ENCODE measurements around the gene LBHD1.

Gene LBHD1

DNA sequence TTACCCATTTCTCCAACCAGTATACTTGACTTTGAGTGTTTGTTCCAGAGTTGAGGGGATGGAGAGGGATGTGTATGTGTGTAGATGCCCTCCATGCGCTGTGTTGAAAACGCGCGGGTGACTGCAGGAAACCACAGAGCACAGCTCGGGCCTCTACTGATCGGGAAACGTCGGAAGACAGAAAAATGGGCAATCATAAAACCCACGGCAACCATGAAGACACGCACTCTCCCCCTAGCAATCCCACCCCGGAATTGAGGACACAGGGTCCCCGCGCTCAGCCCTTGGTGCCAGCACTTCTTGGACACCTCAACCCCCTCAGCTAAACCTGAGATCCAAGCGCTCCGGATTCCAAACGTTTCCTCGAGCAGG is 845 bp downstream of the LBHD1 start:
- peaks cover 9% of the 10 kb centered on the region for H3K4me1 ChIP-seq (ENCODE audit: control insufficient read depth, insufficient read depth, low read length)
- H3K27me3 ChIP-seq (ENCODE audit: control insufficient read depth, insufficient read depth, low read length), result no peaks in the 10 kb centered on the region
- H3K4me3 ChIP-seq (ENCODE audit: low read depth, low read length), result peak overlapping the region; percentile 94
- peaks cover 7% of the 10 kb centered on the region for H3K36me3 ChIP-seq (ENCODE audit: control insufficient read depth, insufficient read depth, low read length)
- H3K9ac ChIP-seq (ENCODE audit: low read depth, low read length), result peak overlapping the region; percentile 94
- H3K9me3 ChIP-seq (ENCODE audit: control insufficient read depth, insufficient read depth, low read length), result no peaks in the 10 kb centered on the region

- Histone ChIP-seq H3K4me1 (ENCODE audit: control insufficient read depth, insufficient read depth, low read length) (peaks cover 11% of the 10 kb centered on the region), H3K9me3 (ENCODE audit: control insufficient read depth, insufficient read depth, low read length) (no peaks in the 10 kb centered on the region), H3K27me3 (ENCODE audit: control insufficient read depth, insufficient read depth, low read length) (no peaks in the 10 kb centered on the region), H3K4me3 (ENCODE audit: low read depth, low read length) (no peak overlapping the region), H3K9ac (ENCODE audit: low read depth, low read length) (no peak overlapping the region), H3K36me3 (ENCODE audit: control insufficient read depth, insufficient read depth, low read length) (peaks cover 9% of the 10 kb centered on the region)
Measured at GRCh38 chr11:62669420-62670161, 2.5 kb downstream of the LBHD1 start.

GRCh38 chr11:62667460-62667859 is 4.6 kb downstream of the LBHD1 start:
- Histone ChIP-seq H3K27me3 (ENCODE audit: control insufficient read depth, insufficient read depth, low read length) (no peaks in the 10 kb centered on the region), H3K9ac (ENCODE audit: low read depth, low read length) (peak overlapping the region; percentile 77), H3K9me3 (ENCODE audit: control insufficient read depth, insufficient read depth, low read length) (no peaks in the 10 kb centered on the region), H3K4me1 (ENCODE audit: control insufficient read depth, insufficient read depth, low read length) (peaks cover 9% of the 10 kb centered on the region), H3K36me3 (ENCODE audit: control insufficient read depth, insufficient read depth, low read length) (peaks cover 17% of the 10 kb centered on the region), H3K4me3 (ENCODE audit: low read depth, low read length) (peak overlapping the region; percentile 83)

GRCh38 chr11:62666259-62666926 is 5.7 kb downstream of the LBHD1 start:
- no peaks in the 10 kb centered on the region for H3K9me3 ChIP-seq (ENCODE audit: control insufficient read depth, insufficient read depth, low read length)
- H3K4me3 ChIP-seq (ENCODE audit: low read depth, low read length), result peak overlapping the region; percentile 83
- peak overlapping the region; percentile 97 for H3K9ac ChIP-seq (ENCODE audit: low read depth, low read length)
- H3K36me3 ChIP-seq (ENCODE audit: control insufficient read depth, insufficient read depth, low read length), result peaks cover 21% of the 10 kb centered on the region
- peaks cover 9% of the 10 kb centered on the region for H3K4me1 ChIP-seq (ENCODE audit: control insufficient read depth, insufficient read depth, low read length)
- H3K27me3 ChIP-seq (ENCODE audit: control insufficient read depth, insufficient read depth, low read length), result no peaks in the 10 kb centered on the region

GRCh38 chr11:62665599-62666258 is 6.3 kb downstream of the LBHD1 start:
- Histone ChIP-seq H3K9ac (ENCODE audit: low read depth, low read length) (peak overlapping the region; percentile 97), H3K4me3 (ENCODE audit: low read depth, low read length) (peak overlapping the region; percentile 83), H3K27me3 (ENCODE audit: control insufficient read depth, insufficient read depth, low read length) (no peaks in the 10 kb centered on the region), H3K36me3 (ENCODE audit: control insufficient read depth, insufficient read depth, low read length) (peaks cover 21% of the 10 kb centered on the region), H3K9me3 (ENCODE audit: control insufficient read depth, insufficient read depth, low read length) (no peaks in the 10 kb centered on the region), H3K4me1 (ENCODE audit: control insufficient read depth, insufficient read depth, low read length) (peaks cover 9% of the 10 kb centered on the region)

GRCh38 chr11:62665075-62665598 is 6.9 kb downstream of the LBHD1 start, which contains the start of the genes C11orf98 and CSKMT:
Gene C11orf98 (minus strand): TSS chr11:62665210. CDS start chr11:62665169, 41 bp downstream.
Gene CSKMT (plus strand): TSS chr11:62665312. CDS start chr11:62665880, 568 bp downstream.
- Histone ChIP-seq H3K4me3 (ENCODE audit: low read depth, low read length) (peak within 1 kb of the TSS; percentile 83), H3K4me1 (ENCODE audit: control insufficient read depth, insufficient read depth, low read length) (peaks cover 9% of the 10 kb centered on the region), H3K27me3 (ENCODE audit: control insufficient read depth, insufficient read depth, low read length) (no peaks in the 10 kb centered on the region), H3K36me3 (ENCODE audit: control insufficient read depth, insufficient read depth, low read length) (peaks cover 21% of the 10 kb centered on the region), H3K9me3 (ENCODE audit: control insufficient read depth, insufficient read depth, low read length) (no peaks in the 10 kb centered on the region), H3K9ac (ENCODE audit: low read depth, low read length) (peak within 1 kb of the TSS; percentile 97)

DNA sequence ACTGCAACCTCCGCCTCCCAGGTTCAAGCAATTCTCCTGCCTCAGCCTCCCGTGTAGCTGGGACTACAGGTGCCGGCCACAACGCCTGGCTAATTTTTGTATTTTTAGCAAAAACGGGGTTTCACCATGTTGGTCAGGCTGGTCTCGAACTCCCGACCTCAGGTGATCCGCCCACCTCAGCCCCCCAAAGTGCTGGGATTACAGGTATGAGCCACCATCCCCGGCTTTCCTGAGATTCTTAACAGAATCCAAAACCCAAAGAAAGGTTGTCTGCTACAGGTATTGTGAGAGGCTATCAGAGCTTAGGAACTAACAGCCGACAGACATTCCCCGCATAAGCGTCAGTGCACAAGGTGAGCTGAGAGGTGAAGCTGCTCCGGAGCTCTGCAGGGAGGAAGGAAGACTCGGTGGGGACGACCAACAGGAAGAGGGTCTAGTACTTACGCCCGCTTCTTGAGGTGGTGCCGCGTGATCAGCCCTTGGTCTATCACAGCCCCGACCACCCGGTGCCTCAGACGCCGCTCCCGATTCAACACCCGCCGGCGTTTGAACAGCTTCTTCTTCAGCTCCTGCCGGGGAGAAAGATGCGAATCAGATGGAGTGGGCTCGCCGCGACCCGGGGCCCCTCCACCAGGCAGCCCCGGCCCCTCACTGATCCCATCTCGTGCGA is 7.5 kb downstream of the LBHD1 start:
- Histone ChIP-seq H3K4me3 (ENCODE audit: low read depth, low read length) (peak overlapping the region; percentile 83), H3K27me3 (ENCODE audit: control insufficient read depth, insufficient read depth, low read length) (no peaks in the 10 kb centered on the region), H3K4me1 (ENCODE audit: control insufficient read depth, insufficient read depth, low read length) (peaks cover 9% of the 10 kb centered on the region), H3K9ac (ENCODE audit: low read depth, low read length) (peak overlapping the region; percentile 94), H3K36me3 (ENCODE audit: control insufficient read depth, insufficient read depth, low read length) (peaks cover 21% of the 10 kb centered on the region), H3K9me3 (ENCODE audit: control insufficient read depth, insufficient read depth, low read length) (no peaks in the 10 kb centered on the region)

GRCh38 chr11:62656796-62657429 is 15.2 kb downstream of the LBHD1 start:
- Histone ChIP-seq H3K4me3 (ENCODE audit: low read depth, low read length) (no peak overlapping the region), H3K4me1 (ENCODE audit: control insufficient read depth, insufficient read depth, low read length) (no peaks in the 10 kb centered on the region), H3K9me3 (ENCODE audit: control insufficient read depth, insufficient read depth, low read length) (no peaks in the 10 kb centered on the region), H3K27me3 (ENCODE audit: control insufficient read depth, insufficient read depth, low read length) (no peaks in the 10 kb centered on the region), H3K9ac (ENCODE audit: low read depth, low read length) (no peak overlapping the region), H3K36me3 (ENCODE audit: control insufficient read depth, insufficient read depth, low read length) (no peaks in the 10 kb centered on the region)

- Histone ChIP-seq H3K9me3 (ENCODE audit: control insufficient read depth, insufficient read depth, low read length) (no peaks in the 10 kb centered on the region), H3K4me3 (ENCODE audit: low read depth, low read length) (no peak overlapping the region), H3K27me3 (ENCODE audit: control insufficient read depth, insufficient read depth, low read length) (no peaks in the 10 kb centered on the region), H3K9ac (ENCODE audit: low read depth, low read length) (no peak overlapping the region), H3K36me3 (ENCODE audit: control insufficient read depth, insufficient read depth, low read length) (peaks cover 8% of the 10 kb centered on the region), H3K4me1 (ENCODE audit: control insufficient read depth, insufficient read depth, low read length) (no peaks in the 10 kb centered on the region)
Measured at GRCh38 chr11:62654297-62654696, 17.8 kb downstream of the LBHD1 start.

DNA sequence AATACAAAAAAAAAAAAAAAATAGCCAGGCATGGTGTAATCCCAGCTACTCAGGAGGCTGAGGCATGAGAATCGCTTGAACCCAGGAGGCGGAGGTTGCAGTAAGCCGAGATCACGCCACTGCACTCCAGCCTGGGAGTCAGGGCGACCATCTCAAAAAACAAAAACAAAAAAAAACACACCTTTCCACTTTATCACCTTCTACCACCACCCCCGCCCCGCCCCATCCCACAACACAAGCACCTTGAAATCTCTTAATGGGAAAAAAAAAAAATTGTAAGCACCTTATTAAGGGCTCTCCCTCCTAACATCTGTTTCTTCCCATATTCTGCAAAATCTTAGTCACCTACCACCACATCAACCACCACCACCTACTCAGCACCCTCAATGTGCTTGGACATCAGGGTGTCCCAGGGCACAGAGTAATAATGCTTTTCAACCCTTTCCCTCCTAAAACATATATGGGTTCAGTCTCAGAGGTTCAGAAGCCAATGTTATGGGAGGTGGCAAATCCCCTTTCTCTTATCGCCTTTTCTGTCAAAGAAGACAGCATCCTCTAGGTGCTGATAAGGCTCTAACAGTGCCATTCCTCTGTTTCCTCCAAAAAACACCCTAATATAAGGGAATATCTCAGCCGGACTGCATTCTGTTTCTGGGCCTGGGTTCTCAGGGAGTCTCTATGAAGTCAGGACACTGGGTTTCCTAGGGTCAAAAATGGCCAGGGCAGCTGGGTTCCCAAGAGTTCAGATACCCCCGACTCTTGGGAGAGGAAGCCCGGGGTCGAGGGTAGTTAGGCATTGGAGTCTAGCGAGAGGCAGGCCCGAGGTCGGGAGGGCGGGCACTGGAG is 19.7 kb downstream of the LBHD1 start:
- H3K36me3 ChIP-seq (ENCODE audit: control insufficient read depth, insufficient read depth, low read length), result peaks cover 22% of the 10 kb centered on the region
- H3K4me1 ChIP-seq (ENCODE audit: control insufficient read depth, insufficient read depth, low read length), result no peaks in the 10 kb centered on the region
- H3K27me3 ChIP-seq (ENCODE audit: control insufficient read depth, insufficient read depth, low read length), result no peaks in the 10 kb centered on the region
- H3K4me3 ChIP-seq (ENCODE audit: low read depth, low read length), result peak overlapping the region; percentile 86
- H3K9ac ChIP-seq (ENCODE audit: low read depth, low read length), result peak overlapping the region; percentile 94
- no peaks in the 10 kb centered on the region for H3K9me3 ChIP-seq (ENCODE audit: control insufficient read depth, insufficient read depth, low read length)
